ENCODE results near the gene TRABD2B.

Gene TRABD2B

DNA sequence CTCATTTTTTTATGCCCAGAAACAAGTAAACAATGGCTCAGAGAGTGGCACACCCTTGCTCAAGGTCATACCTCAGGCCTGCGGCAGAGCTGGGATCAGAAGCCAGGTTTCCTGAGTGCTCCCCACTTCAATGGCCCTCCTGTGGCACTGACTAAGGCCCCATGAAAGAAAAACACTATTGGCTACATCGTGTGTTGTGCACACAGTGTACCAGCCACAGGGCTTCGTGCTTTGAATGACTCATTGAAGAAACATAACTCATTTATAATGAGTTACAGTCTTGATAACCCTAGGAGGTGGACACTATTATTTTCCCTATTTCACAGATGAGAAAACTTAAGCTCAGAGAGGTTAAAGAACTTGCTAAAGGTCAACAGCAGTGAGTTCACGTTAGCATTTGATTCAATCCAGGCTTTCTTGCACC lies 91.2 kb downstream of the TRABD2B start:
- TF ChIP-seq, protein P1, sequence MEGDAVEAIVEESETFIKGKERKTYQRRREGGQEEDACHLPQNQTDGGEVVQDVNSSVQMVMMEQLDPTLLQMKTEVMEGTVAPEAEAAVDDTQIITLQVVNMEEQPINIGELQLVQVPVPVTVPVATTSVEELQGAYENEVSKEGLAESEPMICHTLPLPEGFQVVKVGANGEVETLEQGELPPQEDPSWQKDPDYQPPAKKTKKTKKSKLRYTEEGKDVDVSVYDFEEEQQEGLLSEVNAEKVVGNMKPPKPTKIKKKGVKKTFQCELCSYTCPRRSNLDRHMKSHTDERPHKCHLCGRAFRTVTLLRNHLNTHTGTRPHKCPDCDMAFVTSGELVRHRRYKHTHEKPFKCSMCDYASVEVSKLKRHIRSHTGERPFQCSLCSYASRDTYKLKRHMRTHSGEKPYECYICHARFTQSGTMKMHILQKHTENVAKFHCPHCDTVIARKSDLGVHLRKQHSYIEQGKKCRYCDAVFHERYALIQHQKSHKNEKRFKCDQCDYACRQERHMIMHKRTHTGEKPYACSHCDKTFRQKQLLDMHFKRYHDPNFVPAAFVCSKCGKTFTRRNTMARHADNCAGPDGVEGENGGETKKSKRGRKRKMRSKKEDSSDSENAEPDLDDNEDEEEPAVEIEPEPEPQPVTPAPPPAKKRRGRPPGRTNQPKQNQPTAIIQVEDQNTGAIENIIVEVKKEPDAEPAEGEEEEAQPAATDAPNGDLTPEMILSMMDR (IDR thresholded peaks at IDR 0.05; ENCODE audit: low read depth, low read length), result no peak
- no peak overlapping the region for H3K4me3 ChIP-seq (ENCODE audit: low read depth, low read length)
- in situ Hi-C loops (cut with HindIII; ENCODE audit: low sequenced_read_pairs), result no loop called here
- peak; percentile 4 for DNase-seq (ENCODE audit: low read depth, low spot score)

DNA sequence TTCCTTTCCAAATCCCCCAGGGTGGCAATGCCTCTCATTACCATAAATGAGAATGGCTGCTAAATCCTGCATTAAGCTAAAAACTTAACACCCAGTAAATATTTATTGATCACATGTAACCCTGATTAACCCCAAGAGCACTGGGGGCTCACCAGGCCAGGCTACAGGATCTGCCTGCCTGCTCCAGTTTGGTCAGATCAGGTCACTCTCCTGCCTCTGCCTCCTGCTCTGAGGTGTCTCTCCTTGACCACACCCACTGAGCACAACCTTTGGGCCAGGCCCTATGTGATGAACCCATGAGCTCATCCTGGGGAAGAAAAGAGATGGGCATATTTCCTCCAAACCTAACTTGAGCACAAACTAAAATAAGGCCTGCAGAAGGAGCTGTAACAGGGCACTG lies 93.5 kb downstream of the TRABD2B start:
- in situ Hi-C loops (cut with HindIII; ENCODE audit: low sequenced_read_pairs), result no loop called here
- no peak for DNase-seq (ENCODE audit: low read depth, low spot score)
- H3K4me3 ChIP-seq (ENCODE audit: low read depth, low read length), result no peak overlapping the region
- TF ChIP-seq, protein P1 (IDR thresholded peaks at IDR 0.05; ENCODE audit: low read depth, low read length), result no peak

DNA sequence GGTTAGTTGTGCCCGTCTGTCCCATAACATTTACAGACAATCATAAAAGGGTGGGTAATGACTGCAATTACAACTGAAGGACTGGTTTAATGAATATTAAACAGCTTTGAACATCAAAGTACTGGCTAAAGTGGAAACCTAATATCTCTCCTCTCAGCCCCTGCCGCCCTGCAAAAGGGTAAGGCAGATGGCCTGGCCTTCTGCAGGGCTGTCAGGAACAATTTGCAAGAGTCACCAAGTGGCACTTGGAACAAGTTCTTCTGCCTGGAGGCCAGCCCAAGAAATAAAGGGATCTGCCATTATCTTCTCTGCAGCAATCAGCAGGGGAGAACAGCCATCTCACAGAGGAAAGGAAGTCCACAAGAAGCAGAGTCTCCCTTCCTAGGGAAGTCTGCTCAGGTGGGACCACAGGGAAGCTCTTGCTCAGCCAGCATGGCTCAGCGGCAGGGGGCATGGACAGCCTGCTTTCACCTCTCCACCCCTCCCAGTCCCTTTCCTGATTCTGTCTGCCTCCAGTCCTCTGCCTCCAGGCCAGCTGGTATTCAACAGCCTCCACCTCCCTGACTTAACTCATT lies 96.1 kb downstream of the TRABD2B start:
- in situ Hi-C loops (cut with HindIII; ENCODE audit: low sequenced_read_pairs), result no loop called here
- TF ChIP-seq, protein P1 (IDR thresholded peaks at IDR 0.05; ENCODE audit: low read depth, low read length), result no peak
- H3K4me3 ChIP-seq (ENCODE audit: low read depth, low read length), result no peak overlapping the region
- no peak for DNase-seq (ENCODE audit: low read depth, low spot score)

DNA sequence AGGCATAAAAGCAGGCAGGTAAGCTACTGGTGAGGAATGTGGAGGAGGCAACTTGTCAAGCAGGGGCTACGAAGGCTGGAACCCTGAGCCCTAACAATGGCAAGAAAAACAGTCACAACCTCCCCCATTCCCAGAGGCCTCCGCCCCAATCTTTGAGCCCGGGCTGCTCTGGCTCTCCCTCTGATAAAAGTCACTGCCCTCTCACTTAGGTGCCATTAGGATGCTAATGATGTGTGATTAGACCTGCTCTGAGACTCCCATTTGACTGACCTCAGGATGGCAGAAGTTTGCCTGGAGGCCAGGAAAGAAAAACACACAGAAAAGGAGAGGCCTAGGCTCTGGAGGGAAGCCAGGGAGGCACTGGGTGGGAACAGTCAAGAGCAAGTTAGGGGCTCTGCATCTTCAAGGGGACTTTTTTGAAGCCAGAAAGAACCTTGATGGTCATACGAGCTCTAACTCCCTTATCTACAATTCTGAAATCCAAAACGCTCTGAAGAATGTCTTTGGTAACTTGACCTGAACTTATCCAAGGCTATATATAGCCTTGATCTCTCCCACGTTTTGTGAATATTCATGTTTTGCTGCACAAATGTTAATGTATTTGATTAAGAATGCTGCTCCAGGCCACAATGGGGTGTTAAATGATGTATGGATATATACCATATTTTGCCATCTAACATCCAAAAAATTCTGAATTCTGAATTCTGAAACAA lies 98.9 kb downstream of the TRABD2B start:
- TF ChIP-seq, protein P1 (IDR thresholded peaks at IDR 0.05; ENCODE audit: low read depth, low read length), result no peak
- no peak overlapping the region for H3K4me3 ChIP-seq (ENCODE audit: low read depth, low read length)
- no peak for DNase-seq (ENCODE audit: low read depth, low spot score)
- in situ Hi-C loops (cut with HindIII; ENCODE audit: low sequenced_read_pairs), result no loop called here

DNA sequence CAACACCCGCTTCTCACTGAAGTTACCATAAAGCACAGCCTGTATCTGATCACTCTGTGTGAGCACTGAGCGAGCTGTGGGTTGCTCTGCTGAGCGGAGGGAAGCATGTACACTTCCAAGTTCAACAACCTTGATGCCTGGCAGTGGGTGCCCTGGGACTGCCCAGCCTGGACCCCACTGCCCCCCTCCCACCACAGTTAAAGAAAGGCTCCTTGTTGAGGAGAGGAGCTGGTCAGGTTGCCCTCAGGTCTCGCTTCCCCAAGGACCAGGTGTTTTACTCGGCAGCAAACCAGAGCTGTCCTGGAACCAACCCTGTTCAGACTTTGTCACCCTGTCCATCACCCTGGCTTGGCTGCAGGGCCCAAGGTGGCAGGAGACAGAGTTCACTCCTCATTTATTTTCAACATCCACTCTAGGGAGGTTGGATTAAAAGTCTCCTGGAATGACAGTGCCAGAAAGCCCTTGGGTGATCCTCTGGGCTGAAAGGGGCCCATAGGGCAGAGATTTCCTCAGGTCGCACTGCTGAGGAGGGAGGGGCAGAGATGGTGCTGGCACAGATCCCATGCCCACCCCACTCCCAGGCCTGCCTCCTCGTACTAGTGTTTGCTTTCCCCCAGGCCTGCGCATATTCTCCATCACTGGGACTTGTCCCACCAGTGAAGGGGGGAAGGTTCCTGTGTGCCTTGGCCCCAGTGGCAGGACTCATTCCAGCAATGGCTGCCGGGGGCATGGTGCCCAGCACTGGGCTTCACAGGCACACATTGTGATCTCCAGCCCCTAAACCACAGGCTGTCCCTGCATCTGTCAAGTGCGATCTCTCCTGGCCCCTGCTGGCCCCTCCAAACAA lies 101.7 kb downstream of the TRABD2B start:
- no peak overlapping the region for H3K4me3 ChIP-seq (ENCODE audit: low read depth, low read length)
- DNase-seq (ENCODE audit: low read depth, low spot score), result no peak
- in situ Hi-C loops (cut with HindIII; ENCODE audit: low sequenced_read_pairs), result no loop called here
- TF ChIP-seq, protein P1 (IDR thresholded peaks at IDR 0.05; ENCODE audit: low read depth, low read length), result no peak

DNA sequence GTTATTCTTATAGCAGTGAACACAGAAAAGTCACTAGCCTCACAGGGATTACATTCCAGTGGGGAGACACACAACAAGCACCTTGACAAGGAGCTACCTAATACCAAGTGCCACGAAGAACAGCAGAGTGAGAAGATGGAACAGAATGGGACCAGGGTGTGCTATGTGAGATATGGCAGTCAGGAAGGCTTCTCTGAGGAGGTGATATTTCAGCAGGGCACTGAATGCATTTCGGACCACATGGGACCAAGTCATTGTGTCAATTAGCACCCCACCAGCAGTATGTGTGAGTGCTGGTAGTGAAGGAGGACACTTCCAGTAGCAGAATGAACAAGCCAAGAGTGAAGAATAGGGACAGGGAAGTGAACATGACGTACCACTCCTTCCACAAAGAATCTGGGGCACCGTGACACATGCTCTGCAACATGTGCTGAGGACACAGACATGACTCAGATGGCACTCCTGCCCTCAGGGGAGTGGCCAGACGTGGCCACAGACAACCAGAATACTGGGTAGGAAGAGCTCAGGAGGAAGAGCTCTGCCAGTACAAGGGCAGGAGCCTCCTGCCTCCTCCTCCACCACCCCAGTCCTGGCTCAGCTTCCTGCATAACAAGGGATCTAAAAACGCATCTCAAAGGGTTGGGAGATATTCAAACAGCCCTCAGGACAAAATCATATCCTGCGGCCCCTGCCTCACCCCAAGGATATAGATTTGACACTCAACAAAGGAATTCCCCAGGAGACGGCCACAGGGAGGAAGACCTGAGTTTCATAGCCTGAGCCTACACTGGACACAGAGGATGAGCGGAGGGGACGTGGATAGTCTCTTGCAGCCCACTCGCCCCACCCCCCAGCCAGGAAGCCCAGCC lies 102.5 kb downstream of the TRABD2B start:
- in situ Hi-C loops (cut with HindIII; ENCODE audit: low sequenced_read_pairs), result no loop called here
- no peak overlapping the region for H3K4me3 ChIP-seq (ENCODE audit: low read depth, low read length)
- DNase-seq (ENCODE audit: low read depth, low spot score), result no peak

More for the DNA sequence above, 102.5 kb downstream of the TRABD2B start:
- TF ChIP-seq, protein P1 (IDR thresholded peaks at IDR 0.05; ENCODE audit: low read depth, low read length), result no peak

Data from astrocyte of the spinal cord (primary cell).